HUES48 (cell line): Measurements from ENCODE around the gene FMNL1.
A peak's percentile ranks its signal among the peaks of the same experiment; 100 is the strongest.
"Not testable (repeated sequence)": the region's sequence is repeated elsewhere in the genome, so short reads cannot be mapped to it uniquely, and the experiment has no call there.

ENCODE experiments used
- H3K27ac ChIP-seq: one replicate; pipeline ENCODE4 v1.7.0; 2013; ENCODE audit warnings: low read depth, low read length, inconsistent platforms
- H3K27me3 ChIP-seq: 2 replicates; pipeline ENCODE4 v1.6.1; 2013; ENCODE audit warnings: mild to moderate bottlenecking, low read length; ENCODE audit not compliant: control insufficient read depth, insufficient read depth
- H3K36me3 ChIP-seq: 2 replicates; pipeline ENCODE4 v1.6.1; 2013; ENCODE audit warnings: low read length; ENCODE audit not compliant: control insufficient read depth, insufficient read depth
- H3K4me1 ChIP-seq: 2 replicates; pipeline ENCODE4 v1.6.1; 2013; ENCODE audit warnings: mild to moderate bottlenecking, low read length; ENCODE audit not compliant: control insufficient read depth, insufficient read depth
- H3K4me3 ChIP-seq: 2 replicates; pipeline ENCODE4 v1.5.1; 2013; ENCODE audit warnings: mild to moderate bottlenecking, low read depth, low read length
- H3K9ac ChIP-seq: 2 replicates; pipeline ENCODE4 v1.6.1; 2013; ENCODE audit warnings: mild to moderate bottlenecking, low read depth, low read length, moderate library complexity
- H3K9me3 ChIP-seq: 2 replicates; pipeline ENCODE4 v1.6.1; 2013; ENCODE audit warnings: low read length; ENCODE audit not compliant: control insufficient read depth, insufficient read depth

FMNL1 gene

DNA sequence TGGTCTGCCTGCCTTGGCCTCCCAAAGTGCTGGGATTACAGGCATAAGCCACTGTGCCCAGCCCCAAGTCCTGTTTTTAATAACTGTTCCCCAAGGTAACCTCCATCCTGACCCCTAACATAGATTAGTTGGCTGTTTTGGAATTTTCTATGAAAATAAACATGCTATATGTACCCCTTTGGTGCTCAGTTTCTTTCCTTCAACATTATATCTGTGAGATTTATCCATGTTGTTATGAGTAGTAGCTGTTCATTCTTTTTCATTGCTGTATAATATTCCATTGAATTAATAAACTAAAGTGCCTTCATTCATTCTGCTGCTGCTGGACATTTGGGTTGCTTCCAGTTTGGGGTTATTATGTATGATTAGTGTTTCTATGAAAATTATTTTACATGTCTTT, 26.3 kb upstream of the FMNL1 start:
- H3K9ac ChIP-seq, result no peak overlapping the region
- no peak overlapping the region for H3K4me3 ChIP-seq
- H3K9me3 ChIP-seq, result no peaks in the 10 kb centered on the region
- no peak overlapping the region for H3K27ac ChIP-seq
- H3K27me3 ChIP-seq, result no peaks in the 10 kb centered on the region
- peaks cover 7% of the 10 kb centered on the region; the same call in 1 of the 2 replicates for H3K4me1 ChIP-seq
- no peaks in the 10 kb centered on the region for H3K36me3 ChIP-seq

DNA sequence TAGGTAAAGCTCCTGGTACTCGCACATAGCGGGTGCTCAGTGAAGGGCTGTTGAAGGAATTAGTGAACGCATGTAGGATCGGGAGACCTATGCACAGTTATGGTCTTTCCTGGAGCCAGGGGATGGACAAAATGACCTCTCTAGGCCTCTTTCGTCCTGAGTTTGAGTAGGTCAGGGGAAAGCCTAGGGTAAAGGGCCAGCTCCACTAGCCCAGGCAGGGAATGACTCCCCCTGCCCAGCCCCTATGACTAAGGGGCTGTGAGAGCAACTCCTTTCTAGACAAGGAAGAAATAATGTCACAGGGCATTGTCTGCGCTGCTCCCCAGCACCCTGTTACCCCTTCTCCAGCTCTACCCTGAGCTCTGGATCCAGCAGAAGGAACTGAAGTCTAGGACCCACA, 24.6 kb upstream of the FMNL1 start:
- H3K4me1 ChIP-seq, result peaks cover 7% of the 10 kb centered on the region; the same call in 1 of the 2 replicates
- H3K9ac ChIP-seq, result no peak overlapping the region
- no peaks in the 10 kb centered on the region for H3K36me3 ChIP-seq
- peak overlapping the region; percentile 64 for H3K27ac ChIP-seq
- H3K4me3 ChIP-seq, result no peak overlapping the region
- no peaks in the 10 kb centered on the region for H3K27me3 ChIP-seq
- no peaks in the 10 kb centered on the region for H3K9me3 ChIP-seq

DNA sequence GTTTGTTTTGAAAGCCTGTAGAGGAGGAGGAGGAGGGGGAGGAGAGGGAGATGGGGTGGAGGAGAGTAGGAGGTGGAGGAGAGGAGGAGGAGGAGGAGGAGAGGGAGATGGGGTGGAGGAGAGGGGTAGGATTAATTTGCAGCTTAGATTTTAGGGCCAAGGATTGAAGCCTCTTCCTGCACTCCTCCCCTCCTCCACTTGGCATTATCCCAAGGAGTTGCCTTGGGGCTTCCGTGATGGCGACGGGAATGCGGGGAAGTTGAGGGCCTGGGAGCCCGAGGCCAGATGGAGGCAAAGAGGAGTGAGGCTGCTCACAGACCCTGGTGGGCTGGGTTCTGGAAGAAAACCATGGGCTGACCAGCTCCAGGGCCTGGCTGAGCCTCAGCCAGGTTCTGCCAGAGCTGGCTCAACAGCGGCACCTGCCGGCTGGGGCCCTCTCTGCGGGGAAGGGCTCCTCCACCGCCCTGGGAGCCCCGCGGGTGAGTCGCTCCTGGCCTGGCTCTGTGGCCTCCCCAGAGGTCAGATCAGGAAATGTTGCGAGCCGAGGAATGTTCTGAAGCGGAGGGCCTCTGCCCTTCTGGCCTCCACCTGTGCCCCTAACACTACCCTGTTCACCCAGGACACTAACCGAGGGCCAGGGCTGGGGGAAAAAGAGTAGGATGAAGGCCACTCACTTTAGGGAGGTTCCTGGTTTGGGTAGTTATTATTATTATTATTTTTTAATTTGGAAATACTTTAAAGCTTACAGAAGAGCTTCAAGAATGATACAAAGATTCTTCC, 23.9 kb upstream of the FMNL1 start:
- Histone ChIP-seq H3K36me3 (no peaks in the 10 kb centered on the region), H3K4me1 (peaks cover 7% of the 10 kb centered on the region; the same call in 1 of the 2 replicates), H3K27ac (peak overlapping the region; percentile 64), H3K9me3 (no peaks in the 10 kb centered on the region), H3K9ac (no peak overlapping the region), H3K4me3 (no peak overlapping the region), H3K27me3 (no peaks in the 10 kb centered on the region)

DNA sequence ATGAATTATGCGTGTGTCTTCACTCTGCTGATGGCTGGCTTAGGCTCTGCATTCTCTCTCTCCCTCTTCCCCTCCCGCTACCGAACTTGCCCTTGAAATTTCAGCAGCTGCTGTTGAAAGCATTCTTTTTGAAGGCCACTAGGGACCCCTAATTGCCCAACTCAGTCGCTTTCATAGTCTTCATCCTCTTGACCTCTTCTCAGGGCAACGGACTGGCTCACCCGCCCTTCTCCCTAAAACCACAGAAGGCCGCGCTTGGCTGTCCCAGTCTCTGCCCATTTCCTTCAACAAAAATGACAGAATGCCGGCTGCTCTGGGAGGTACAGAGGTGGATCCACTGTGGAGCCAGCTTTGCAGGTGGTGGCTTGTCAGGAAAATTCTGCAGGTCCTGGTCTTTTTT, 21.0 kb upstream of the FMNL1 start:
- H3K4me3 ChIP-seq, result no peak overlapping the region
- H3K27ac ChIP-seq, result no peak overlapping the region
- H3K9me3 ChIP-seq, result no peaks in the 10 kb centered on the region
- no peak overlapping the region for H3K9ac ChIP-seq
- H3K27me3 ChIP-seq, result no peaks in the 10 kb centered on the region
- H3K4me1 ChIP-seq, result peaks cover 7% of the 10 kb centered on the region; the same call in 1 of the 2 replicates
- no peaks in the 10 kb centered on the region for H3K36me3 ChIP-seq

DNA sequence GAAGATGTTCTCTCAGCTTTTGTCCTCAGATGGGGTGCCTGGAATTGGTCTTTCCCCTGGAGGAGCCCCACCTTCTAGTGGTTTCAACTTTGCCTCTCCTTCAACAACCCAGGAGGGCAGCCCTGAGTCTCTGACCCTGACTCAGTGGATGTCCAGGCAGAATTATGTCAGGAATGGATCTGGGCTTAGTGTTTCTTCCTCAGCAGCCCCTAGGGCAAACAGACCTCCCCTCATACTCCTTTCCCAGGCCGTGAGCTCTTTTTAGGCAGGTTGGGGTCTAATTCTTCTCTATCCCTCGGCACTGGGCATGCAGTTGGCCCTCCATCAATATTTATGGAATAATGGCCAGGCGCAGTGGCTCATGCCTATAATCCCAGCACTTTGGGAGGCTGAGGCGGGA, 20.2 kb upstream of the FMNL1 start:
- Histone ChIP-seq H3K4me3 (no peak overlapping the region), H3K9ac (no peak overlapping the region), H3K27ac (no peak overlapping the region), H3K9me3 (no peaks in the 10 kb centered on the region), H3K27me3 (no peaks in the 10 kb centered on the region), H3K36me3 (no peaks in the 10 kb centered on the region), H3K4me1 (peaks cover 7% of the 10 kb centered on the region; the same call in 1 of the 2 replicates)

DNA sequence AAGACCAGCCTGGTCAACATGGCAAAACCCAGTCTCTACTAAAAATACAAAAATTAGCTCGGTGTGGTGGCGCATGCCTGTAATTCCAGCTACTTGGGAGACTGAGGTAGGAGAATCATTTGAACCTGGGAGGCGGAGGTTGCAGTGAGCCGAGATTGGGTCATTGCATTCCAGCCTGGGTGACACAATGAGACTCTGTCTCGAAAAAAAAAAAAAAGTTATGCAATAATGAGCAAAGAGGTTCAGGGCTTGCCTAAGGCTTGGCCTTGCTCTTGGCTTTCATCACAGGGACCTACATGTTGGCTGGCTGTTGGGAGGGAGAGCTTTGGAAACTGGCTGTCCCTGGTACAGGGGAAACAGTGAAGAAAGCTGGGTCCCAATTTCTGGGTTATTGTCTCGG, 19.8 kb upstream of the FMNL1 start:
- H3K27ac ChIP-seq, H3K36me3 ChIP-seq, H3K4me3 ChIP-seq, H3K9ac ChIP-seq, H3K27me3 ChIP-seq, H3K9me3 ChIP-seq, H3K4me1 ChIP-seq: not testable (repeated sequence)

DNA sequence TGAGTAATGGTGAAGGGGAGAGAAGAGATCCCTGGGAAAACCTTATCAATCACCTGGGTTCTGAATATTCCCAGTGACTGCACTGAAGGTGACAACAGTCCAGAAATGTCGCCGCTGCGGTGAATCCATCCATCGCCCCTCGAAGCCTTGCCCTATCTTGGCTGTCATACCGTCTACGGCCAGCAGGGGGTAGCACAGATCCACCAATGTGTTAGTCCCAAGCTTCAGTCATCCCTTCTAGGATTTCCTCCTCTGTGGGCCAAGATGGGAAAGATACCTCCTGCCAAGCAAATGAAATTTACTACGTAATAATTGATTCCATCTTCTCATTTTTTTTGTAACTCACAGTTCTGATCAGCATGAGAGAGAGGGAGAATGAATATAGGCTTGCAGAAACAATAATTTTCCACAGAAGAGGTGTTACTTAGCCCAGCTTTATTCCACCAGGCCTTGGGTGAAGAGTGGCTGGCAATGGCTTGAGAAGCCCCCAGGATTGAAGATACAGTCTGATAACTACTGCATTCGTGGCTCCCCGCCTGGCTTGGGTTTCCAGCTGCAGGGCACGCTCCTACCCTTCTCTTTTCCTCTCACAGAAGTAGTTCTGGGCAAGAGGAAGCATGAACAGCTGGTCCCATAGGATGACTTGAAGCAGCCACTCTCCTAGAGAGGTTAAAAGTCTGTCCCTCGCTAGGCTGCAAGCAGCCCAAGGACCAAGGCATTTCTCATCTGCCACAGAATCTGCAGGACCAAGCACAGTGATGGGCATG, 2.6 kb upstream of the FMNL1 start:
- H3K27ac ChIP-seq, result no peak overlapping the region
- no peak overlapping the region for H3K4me3 ChIP-seq
- H3K27me3 ChIP-seq, result peaks cover 43% of the 10 kb centered on the region
- no peaks in the 10 kb centered on the region for H3K9me3 ChIP-seq
- no peaks in the 10 kb centered on the region for H3K4me1 ChIP-seq
- H3K36me3 ChIP-seq, result no peaks in the 10 kb centered on the region
- H3K9ac ChIP-seq, result no peak overlapping the region

DNA sequence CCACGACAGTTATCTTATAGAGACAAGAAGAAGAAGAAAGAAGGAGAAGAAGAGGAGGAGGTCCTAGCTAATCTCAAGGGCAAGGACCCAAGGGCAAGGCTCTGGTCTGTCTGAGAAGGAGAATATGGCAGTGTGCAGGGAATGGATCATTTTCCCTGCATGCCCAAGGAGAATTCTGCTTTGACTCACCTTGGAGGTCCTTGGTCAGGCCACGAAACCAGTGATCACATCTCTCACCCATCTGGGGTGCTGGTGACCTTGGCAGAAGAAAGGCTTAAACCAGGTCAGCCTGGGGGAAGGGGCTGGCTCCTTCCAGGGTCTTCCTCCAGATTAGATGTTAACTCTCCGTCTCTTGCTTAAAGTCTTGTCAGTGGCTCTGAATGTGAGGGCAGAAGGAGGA, 1.6 kb upstream of the FMNL1 start:
- no peak overlapping the region for H3K9ac ChIP-seq
- no peaks in the 10 kb centered on the region for H3K4me1 ChIP-seq
- no peaks in the 10 kb centered on the region for H3K9me3 ChIP-seq
- H3K4me3 ChIP-seq, result no peak overlapping the region
- no peaks in the 10 kb centered on the region for H3K36me3 ChIP-seq
- H3K27ac ChIP-seq, result no peak overlapping the region
- H3K27me3 ChIP-seq, result peaks cover 50% of the 10 kb centered on the region

DNA sequence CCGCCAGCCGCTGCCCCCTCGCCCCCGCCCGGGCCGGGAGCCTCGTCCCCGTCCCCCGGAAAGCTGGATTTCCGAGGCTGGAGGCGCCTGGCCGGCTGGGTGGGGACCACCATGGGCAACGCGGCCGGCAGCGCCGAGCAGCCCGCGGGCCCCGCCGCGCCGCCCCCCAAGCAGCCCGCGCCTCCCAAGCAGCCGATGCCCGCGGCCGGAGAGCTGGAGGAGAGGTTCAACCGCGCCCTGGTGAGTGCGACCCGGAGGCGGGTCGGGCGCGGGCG, 266 bp downstream of the FMNL1 start:
- H3K36me3 ChIP-seq, result no peaks in the 10 kb centered on the region
- no peak overlapping the region for H3K9ac ChIP-seq
- H3K4me1 ChIP-seq, result 0 out of 2 replicates have a peak, but pooled peaks cover 5% of the 10 kb centered on the region
- no peak overlapping the region for H3K27ac ChIP-seq
- H3K4me3 ChIP-seq, result peak overlapping the region; percentile 81
- no peaks in the 10 kb centered on the region for H3K9me3 ChIP-seq
- H3K27me3 ChIP-seq, result peaks cover 53% of the 10 kb centered on the region

DNA sequence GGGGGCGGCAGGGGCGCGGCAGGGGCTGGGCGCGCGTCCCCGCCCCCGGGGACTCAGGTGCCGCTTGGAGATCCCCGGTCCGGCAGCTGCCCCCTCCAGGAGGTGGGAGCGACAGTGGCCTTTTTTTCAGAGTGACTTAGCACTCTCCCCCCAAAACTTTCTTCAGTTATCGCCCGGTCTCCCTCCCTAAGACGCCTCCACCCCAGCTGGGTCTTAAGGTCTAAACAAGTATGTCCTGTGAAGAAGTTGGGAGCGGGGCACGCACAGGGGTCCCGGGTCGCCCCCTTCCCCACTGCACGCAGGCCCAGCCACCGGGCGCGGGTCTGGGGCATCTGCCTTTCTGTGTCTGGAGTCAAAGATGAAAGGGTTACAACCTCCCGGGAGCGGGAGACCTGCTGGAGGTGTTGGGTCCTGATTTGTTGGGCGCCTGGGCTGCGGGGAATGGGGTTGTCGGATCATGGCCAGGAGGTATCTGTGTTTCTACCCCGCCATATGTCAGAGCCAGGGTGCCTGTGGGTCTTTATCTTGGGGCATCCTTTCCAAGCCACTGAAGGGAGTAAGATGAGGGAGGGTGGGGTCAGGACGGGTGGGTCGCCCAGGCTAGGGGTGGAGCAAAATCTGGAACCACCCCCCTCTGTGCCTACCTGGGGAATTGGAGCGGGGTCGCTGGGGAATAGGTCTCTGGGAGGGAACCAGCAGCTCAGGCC, 757 bp downstream of the FMNL1 start:
- no peaks in the 10 kb centered on the region for H3K9me3 ChIP-seq
- 0 out of 2 replicates have a peak, but pooled peaks cover 5% of the 10 kb centered on the region for H3K4me1 ChIP-seq
- H3K36me3 ChIP-seq, result no peaks in the 10 kb centered on the region
- peak overlapping the region; percentile 81 for H3K4me3 ChIP-seq
- no peak overlapping the region; the same call in 1 of the 2 replicates for H3K9ac ChIP-seq
- peaks cover 53% of the 10 kb centered on the region for H3K27me3 ChIP-seq
- no peak overlapping the region for H3K27ac ChIP-seq
